ENCODE measurements around the gene ASXL2. TPM values are rescaled to one million over a fixed set of nuclear protein-coding genes. Genes with fewer than 3 reads are reported as not detected.
A peak's percentile ranks its signal among the peaks of the same experiment; 100 is the strongest.
"Not testable (repeated sequence)": the region's sequence is repeated elsewhere in the genome, so short reads cannot be mapped to it uniquely, and the experiment has no call there.

ASXL2 gene
- total RNA-seq, 1 experiment from 2014 or later: 10.7 TPM

- in situ Hi-C loops (cut with HindIII; ENCODE audit: low sequenced_read_pairs): no loop called here
- DNase-seq (ENCODE audit: low spot score): no peak
Observed at GRCh38 chr2:25895018-25895417, 16.7 kb upstream of the ASXL2 start.

- DNase-seq (ENCODE audit: low spot score): peak; percentile 96
- in situ Hi-C loops (cut with HindIII; ENCODE audit: low sequenced_read_pairs): no loop called here
Observed at GRCh38 chr2:25894135-25894830, 16.0 kb upstream of the ASXL2 start.

GRCh38 chr2:25891672-25892071 lies 13.4 kb upstream of the ASXL2 start:
- in situ Hi-C loops (cut with HindIII; ENCODE audit: low sequenced_read_pairs): no loop called here
- no peak for DNase-seq (ENCODE audit: low spot score)

GRCh38 chr2:25887624-25888242 lies 9.4 kb upstream of the ASXL2 start:
- in situ Hi-C loops (cut with HindIII; ENCODE audit: low sequenced_read_pairs): no loop called here
- no peak for DNase-seq (ENCODE audit: low spot score)

- in situ Hi-C loops (cut with HindIII; ENCODE audit: low sequenced_read_pairs): no loop called here
- DNase-seq (ENCODE audit: low spot score): no peak
Observed at GRCh38 chr2:25885933-25886332, 7.6 kb upstream of the ASXL2 start.

GRCh38 chr2:25881764-25882163 lies 3.5 kb upstream of the ASXL2 start:
- in situ Hi-C loops (cut with HindIII; ENCODE audit: low sequenced_read_pairs): no loop called here

GRCh38 chr2:25879133-25879730 lies 945 bp upstream of the ASXL2 start:
- in situ Hi-C loops (cut with HindIII; ENCODE audit: low sequenced_read_pairs): no loop called here
- DNase-seq (ENCODE audit: low spot score): no peak

More at GRCh38 chr2:25881764-25882163, 3.5 kb upstream of the ASXL2 start:
- DNase-seq (ENCODE audit: low spot score): no peak

GRCh38 chr2:25877431-25878360 lies 591 bp downstream of the ASXL2 start:
- DNase-seq (ENCODE audit: low spot score): peak; percentile 85

GRCh38 chr2:25872134-25872533 lies 6.2 kb downstream of the ASXL2 start:
- no peak for DNase-seq (ENCODE audit: low spot score)
- in situ Hi-C loops (cut with HindIII; ENCODE audit: low sequenced_read_pairs): no loop called here

More at GRCh38 chr2:25877431-25878360, 591 bp downstream of the ASXL2 start:
- in situ Hi-C loops (cut with HindIII; ENCODE audit: low sequenced_read_pairs): no loop called here

GRCh38 chr2:25867396-25868003 lies 10.8 kb downstream of the ASXL2 start:
- no peak for DNase-seq (ENCODE audit: low spot score)
- in situ Hi-C loops (cut with HindIII; ENCODE audit: low sequenced_read_pairs): no loop called here

- no peak for DNase-seq (ENCODE audit: low spot score)
- in situ Hi-C loops (cut with HindIII; ENCODE audit: low sequenced_read_pairs): no loop called here
Observed at GRCh38 chr2:25856377-25856776, 21.9 kb downstream of the ASXL2 start.

GRCh38 chr2:25855065-25855464 lies 23.2 kb downstream of the ASXL2 start:
- in situ Hi-C loops (cut with HindIII; ENCODE audit: low sequenced_read_pairs): no loop called here
- no peak for DNase-seq (ENCODE audit: low spot score)

GRCh38 chr2:25854613-25855012 lies 23.7 kb downstream of the ASXL2 start:
- in situ Hi-C loops (cut with HindIII; ENCODE audit: low sequenced_read_pairs): no loop called here
- DNase-seq (ENCODE audit: low spot score): no peak

- DNase-seq (ENCODE audit: low spot score): no peak
- in situ Hi-C loops (cut with HindIII; ENCODE audit: low sequenced_read_pairs): no loop called here
Observed at GRCh38 chr2:25853038-25853638, 25.1 kb downstream of the ASXL2 start.

- in situ Hi-C loops (cut with HindIII; ENCODE audit: low sequenced_read_pairs): no loop called here
- peak; percentile 68 for DNase-seq (ENCODE audit: low spot score)
Observed at GRCh38 chr2:25851740-25852503, 26.4 kb downstream of the ASXL2 start.

- DNase-seq (ENCODE audit: low spot score); in situ Hi-C loops (cut with HindIII; ENCODE audit: low sequenced_read_pairs): not testable (repeated sequence)
Observed at GRCh38 chr2:25850400-25850799, 27.9 kb downstream of the ASXL2 start.

GRCh38 chr2:25849350-25849749 lies 28.9 kb downstream of the ASXL2 start:
- DNase-seq (ENCODE audit: low spot score); in situ Hi-C loops (cut with HindIII; ENCODE audit: low sequenced_read_pairs): not testable (repeated sequence)
